GM21367 (cell line): ENCODE results near the gene BRSK2.

Source experiments
- ATAC-seq: cut with Tn5 transposase; IDR thresholded peaks from one replicate; pipeline ENCODE4 v1.9.1; 2021; ENCODE audit not compliant: unreplicated experiment

BRSK2 gene

DNA sequence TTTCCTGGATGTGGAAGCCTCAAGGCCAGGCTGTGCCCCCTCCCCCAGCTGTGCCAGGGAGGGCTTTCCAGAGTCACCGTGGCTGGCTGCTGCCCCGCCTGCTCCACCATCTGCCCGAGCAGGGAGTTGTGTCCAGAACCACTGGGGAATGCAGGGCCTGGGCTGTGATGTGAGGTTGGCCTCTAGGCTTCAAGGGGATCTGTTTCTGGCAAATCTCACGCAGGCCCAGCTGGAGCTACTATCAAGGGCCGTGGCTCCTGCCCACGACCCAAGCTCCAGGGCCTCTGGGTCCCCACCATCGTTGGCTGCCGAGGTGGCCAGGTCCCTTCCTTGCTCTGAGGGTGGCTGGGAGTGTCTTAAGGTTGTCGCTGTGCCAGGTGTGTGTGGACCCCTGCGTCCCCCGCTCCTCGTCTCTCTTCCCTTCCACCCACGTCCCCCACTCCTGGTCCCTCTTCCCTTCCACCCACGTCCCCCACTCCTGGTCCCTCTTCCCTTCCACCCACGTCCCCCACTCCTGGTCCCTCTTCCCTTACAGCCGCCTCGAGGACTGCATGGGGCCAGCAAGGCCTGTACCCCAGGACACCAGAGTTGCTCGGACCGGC lies 6.1 kb downstream of the BRSK2 start:
- no peak for ATAC-seq

DNA sequence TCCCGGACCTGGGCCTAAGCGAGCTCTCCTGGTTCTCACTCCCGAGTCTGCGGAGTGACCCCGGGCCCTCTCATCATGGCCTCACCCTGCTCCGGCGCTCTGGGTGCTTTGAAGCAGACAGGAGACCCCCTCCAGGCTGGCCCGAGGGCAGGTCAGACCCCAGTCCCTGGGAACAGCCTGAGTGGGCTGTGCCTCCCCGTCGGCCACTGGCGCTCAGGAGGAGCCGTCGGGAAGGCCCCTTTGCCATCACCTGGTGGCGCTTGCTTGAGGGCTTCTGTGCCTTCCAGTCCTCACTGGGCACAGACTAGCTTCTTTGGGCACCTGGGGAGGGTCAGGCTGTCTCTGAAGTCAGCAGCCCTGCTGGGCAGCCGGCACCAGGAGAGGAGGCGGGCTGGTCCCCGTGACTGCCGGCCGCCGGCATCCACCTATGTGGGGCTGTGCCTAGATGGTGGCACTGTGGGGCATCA lies 6.7 kb downstream of the BRSK2 start:
- ATAC-seq: no peak

DNA sequence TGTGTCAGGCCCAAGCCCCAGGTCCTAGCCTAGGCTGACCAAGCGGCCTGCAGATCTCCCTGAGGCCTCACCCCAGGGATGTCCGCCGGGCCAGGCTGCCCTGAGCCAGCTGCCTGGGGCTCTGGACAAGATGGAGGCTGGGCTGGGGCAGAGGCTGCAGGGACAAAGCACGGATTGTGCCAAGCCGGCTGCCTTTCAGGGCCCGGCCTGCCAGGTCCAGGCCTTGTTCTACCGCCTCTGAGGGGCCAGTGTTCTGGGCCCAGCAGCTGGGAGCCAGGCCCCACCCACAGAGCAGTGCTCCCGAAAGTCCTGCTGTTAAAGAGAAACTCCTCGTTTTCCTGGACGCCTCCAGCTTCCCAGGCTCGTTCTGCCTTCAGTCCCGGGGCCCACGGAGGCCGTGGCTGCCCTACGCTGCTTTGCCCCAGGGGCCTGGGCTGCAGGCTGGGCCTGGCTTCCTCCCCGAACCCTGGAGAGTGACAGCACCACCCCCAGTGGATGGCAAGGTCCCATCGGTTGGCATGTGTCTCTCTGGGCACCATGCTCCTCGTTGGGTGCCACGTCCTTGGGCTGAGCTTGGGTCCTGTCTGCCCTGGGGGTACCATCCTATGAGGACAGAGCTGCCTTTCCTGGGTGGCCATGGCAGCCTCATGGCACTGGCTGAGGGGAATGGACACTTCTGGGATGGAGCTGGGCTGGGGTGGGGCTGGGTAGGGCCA lies 7.6 kb downstream of the BRSK2 start:
- ATAC-seq: no peak

DNA sequence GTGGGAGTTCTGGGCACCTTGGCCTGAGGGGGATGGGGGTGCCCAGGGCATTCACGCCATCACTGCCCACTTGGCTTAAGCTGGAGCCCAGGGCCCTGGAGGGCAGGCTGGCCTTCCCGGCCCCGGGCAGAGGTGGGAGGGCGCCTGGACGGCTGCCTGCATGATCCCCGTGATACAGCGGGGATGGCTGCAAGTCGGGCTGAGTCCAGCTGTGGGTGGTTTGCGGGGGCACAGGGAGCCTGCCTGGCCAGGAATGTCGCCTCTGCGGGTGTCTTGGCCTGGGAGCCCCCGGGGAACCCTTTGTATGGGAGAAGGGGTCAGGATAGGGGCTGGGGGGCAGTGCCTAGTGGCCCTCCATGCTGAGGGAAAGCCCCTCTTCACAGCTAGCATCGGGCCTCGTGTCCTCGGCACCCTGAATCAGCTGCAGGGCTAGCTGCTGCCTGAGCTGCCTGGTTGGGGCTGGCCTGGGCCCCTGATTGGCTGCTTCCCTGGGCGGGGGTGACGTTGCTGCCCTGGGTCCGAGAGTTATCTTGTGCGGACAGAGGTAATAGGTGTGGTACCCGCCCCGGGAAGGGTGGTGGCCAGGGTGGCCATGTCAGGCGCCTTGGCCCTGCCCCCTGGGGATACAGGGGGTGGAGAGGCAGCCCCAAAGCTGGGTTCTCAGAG lies 8.3 kb downstream of the BRSK2 start:
- no peak for ATAC-seq

DNA sequence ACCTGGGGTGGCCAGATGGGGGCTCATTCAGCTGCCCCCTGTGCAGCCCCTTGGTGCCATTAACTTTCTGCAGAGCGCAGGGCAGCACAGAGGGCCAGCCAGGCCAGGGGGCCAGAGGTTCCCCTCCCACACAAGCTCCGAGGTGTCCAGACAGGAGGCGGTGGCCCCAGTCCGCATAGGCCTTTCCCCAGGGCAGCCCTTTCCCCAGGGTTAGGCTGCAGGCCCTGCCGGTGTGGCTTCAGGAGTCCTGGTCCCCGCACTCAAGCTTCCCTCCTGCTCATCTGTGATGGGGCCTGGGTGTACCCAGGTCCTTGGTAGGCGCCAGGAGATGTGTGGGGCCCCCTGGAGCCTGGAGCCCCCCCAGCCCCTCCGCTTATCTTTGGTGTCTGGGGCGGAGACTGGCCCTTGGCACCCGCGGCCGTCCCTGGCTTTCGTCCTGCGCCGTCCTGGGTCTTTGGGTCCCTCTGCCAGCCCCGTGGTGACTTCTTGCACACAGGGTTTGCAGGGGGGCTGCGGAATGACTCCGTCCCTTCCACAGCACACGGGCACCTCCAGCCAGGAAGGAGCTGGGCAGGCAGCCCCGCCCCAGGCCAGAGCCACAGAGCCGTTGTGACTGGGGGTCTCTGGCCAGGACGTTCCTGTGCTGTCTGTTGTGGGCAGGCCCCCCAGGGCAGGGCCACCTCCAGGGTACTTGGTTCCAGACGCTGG lies 8.9 kb downstream of the BRSK2 start:
- no peak for ATAC-seq

DNA sequence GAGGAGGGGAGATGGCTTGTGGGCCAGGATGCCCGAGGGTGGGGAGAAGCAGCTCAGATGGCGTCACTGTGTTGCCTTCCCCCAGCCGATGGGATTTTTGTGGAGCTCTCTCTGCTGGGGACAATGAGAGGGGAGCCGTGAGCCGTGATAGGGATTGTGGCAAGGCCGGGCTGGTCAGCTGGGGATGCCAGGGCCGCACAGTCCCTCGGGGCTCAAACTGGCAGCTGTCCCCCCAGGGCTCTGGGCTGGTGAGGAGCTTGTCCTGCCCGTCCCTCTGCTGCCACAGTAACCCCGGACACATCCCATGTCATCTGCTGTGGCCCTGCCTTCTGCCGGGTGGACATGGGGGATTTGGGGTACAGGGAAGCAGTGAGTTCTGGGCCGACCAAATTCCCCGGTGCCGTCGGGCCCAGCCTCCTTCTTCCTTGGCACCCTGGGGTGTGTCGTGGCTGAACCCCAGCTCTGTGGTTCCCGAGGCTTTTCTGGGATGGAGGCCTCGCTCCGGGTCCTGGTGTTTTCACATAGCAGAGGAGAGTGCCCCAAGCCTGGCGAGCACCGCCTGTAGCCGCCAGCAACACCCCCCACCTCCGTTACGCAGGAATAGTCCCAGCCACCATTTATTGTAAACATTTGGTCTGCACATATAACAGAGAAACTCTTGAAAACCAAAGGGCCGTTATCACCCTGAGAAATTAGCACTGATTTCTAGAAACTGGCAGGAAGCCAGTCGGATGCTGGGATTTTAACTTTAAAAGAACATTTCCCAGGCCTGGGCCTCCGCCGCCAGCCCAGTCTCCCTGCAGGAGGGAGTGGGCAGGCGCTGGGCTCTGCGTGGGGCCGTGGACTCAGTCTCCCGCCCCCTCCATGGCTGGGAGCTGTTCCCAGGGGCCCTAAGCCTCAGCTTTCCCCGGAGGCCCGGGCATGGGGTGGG lies 9.9 kb downstream of the BRSK2 start:
- ATAC-seq: no peak

DNA sequence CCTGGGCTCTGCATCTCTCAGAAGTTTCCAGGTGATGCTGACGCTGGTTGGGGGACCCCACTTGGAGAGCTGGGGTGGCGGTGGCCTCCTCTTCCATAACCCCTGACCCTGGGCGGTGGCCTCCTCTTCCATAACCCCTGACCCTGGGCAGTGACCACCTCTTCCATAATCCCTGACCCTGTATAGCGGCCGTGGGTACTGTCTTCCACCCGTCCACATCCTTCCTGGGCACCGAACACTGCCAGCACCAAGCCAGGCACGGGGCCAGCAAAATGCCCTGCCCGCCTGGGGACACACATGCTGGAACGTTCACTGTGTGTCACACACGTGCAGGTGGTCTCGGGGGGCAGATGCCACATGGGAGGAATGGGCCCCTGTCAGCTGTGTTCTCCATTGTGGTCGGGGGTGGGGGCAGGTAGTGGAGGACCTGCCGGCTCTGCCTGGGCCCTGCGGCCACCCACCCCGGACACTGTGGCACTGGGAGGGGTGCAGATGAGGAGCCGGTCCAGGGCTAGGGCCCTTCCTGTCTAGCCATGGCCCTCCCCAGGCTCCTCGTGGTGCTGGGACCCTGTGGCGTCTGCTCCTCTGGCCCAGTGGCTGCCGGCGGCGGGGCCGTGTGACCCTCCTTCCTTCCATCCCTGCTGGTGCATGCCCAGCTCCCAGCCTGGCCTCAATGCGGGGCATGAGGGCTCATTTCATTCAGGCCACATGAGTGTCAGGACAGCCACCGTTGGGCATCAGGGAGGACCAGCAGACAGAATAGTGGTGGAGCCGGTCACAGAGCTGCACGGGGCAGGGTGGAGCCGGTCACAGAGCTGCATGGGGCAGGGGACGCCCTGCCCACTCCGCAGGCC lies 10.8 kb downstream of the BRSK2 start:
- ATAC-seq: no peak

DNA sequence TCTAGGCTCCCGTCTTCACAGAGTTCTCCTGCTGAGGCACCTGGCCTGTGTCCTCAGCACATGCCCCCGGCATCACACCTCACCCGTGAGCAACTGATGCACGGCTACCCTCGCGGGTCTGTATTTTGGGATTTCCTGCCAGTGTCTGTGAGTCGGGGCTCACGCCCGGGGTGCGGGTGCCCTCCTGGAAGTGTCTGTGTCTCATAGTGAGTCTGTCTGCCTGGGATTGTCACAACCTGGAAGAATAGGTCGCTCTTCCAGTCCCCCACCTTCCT lies 11.4 kb downstream of the BRSK2 start:
- ATAC-seq: no peak

DNA sequence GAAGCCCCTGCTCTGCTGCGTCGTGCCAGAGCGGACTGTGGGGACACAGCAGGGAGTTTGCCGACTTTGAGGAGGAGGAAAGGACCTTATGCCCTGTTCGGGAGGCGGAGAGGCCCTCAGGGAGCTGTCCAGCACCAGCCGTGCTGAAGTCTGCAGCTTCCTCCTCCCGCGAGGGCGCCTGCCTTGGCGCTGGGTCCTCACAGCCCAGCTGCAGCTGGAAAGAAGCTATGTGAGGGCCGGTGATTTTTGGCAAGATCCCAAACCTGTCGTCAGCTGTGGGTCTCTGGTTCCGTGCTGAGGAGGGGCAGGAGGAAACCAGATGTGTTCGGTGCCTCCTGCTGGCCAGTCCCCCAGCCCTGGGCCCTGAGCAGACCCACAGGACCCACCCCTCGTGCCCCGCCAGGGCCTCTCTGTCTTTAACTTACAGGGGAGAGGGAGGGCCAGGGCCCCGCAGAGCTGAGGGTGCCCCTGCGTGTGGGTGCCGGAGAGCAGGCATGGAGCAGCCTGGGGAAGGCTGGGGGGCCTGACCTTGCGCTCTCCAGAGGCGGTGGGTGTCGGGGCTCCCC lies 12.0 kb downstream of the BRSK2 start:
- ATAC-seq: no peak

DNA sequence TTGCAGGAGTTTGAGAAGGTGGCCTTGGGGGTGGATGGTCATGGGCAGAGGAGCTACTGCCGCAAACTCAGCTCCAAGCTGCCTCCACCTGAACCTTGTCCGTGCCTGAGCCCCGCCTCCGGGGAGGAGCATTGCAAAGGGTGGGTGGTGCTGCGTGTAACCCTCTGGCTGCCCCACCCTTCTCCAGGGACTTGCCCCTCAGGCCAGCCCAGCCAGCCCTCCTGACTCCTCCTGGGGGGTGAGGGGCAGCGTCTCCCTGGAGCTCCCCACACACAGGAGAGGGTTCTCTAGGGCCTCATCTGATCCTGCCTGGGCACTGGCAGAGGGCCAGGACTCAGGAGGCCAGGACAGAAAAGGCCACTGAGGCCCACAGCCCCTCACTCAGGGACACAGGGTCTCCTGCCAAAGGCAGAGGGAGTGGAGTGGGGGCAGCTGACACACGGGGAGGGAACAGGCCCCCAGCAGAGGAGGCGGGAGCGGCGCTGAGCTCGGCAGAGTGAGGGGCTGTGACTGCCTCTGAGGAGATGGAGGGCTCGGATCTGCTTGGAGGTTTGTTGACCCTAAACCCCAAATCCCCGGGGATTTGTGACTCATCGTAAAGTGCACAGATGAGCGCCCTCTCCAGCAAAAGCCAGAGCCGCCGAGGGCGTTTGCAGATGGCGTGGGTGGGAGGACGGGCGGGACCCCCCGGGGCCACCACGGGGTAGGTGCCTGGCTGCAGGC lies 12.8 kb downstream of the BRSK2 start:
- no peak for ATAC-seq

DNA sequence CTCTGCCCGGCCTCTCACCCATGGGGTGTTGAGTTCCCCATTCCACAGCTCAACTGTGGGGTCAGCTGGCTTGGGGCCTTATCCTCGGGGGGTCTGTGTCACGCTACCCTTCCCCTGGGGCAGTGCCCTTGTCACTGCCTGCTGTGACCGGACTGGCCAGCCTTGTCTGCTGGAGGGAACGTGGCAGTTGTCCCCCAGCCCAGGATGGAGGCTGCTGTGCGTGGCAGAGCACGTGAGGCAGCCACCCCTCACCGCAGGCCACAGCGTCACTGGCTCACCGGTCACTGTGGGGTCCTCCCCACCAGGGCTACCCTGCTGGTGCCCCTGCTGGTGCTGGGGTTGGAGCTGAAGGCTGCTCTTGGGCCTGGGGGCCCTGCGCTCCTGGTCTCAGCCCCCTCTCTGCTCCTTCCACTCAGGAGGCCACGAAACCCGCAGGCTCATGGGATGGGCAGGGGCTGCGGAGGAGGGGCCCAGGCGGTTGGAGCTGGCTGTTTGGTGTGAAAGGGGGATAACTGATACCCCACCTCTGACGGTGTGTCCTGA lies 13.4 kb downstream of the BRSK2 start:
- no peak for ATAC-seq

DNA sequence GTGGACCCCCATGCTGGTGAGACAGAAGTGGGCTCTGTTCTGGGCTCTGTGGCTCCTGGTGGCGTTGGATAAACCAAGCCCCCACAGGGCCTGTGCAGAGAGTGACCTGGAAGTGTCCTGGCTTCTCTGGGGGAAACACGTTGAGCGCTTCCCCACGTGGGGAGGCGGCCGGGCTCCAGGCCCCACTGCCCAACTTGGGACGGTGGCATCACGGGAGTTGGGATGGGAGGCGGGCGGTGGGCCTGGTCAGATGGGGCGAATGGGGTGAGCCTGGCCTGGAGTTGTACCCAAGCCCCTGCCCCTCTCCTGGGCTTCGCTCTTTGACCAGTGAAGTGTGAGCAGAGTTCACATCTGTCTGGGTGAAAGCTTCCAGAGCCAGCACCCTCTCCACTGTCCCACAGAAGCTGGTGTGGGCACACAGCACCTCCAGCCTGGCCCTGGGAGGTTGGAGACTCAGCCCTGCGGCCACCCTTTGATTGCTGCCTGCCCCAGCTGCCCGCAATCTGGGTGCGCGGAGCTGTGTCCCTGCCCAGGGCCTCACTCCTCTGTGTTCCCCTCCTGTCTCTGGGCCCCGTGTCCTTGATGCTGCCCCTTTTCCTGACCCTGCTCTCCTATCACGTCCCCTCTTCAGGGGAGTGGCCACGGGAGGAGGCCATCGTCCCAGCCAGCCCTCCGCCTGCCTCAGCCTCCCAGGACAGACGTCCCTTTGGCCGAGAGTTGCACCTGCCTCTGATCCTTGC lies 14.2 kb downstream of the BRSK2 start:
- ATAC-seq: no peak

DNA sequence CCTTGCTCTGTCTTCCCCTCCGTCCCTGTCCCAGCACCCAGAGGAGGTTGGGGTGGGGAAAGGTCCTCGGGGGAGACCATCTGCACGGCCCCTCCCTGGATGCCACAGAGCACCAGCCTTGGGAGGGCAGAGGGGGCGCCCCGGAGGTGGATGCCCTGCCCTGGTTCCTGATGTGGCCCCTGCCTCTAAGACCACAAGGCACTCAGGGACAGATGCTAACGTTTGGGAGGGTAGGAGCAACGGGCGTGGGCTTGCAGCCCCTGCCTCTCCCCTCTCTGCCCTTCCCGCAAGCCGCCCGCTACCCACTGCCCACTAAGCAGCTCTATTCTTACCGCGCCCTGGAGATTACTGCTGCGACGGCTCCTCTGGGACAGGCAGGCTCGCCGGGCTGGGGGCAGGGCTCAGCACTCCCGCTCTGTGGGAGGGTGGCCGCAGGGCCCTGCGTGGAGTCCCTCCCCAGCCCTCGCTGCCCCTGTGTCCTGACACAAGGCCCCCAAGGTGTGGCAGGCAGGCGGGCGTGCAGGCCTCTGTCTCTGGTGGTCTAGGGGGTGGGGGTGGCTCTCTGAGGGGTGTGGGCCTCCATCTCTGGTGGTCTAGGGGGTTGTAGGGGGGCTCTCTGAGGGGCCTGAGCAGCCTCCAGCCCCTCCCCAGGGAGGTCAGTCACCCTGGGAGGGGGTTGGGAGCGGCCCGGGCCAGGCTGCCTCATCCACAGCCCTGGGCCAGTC lies 14.9 kb downstream of the BRSK2 start:
- ATAC-seq: no peak

DNA sequence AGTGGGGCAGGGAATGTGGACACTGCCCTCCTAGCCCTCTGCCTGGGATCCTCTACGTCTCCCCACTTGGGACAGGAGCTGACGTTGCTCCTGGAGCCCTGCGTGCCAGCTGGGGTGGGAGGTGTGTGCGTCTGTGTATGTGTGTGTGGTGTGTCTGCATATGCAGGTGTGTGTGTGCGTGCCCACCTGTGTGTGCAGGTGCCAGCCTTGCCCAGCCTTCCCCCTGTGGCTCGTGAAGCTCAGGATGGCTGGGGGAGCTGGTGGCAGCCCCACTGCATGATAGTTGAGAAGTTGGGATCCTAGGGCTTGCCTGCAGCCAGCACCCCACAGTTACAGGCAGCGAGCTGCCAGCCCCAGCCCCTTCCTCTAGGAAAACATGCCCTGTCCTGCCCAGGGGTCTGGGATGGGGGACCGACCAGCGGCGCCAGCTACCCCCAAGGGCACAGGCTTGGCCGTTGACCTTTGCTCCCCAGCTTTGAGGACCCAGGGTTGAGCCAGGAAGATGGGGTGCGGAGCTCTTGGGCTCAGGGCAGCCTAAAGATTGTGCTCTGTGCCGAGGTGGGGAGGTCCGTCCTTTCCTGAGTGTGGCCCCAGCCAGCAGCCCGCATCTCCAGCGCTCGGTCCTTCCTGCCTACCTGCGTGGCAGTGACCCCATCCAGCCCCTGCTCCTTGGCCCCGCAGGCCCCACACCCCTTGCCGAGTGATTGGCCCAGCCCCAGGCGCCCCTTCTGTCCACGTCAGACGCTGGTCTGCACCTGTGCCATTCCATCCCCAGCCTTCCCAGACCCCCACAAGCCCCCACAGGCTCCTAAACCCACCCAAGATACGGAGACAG lies 15.7 kb downstream of the BRSK2 start:
- no peak for ATAC-seq

DNA sequence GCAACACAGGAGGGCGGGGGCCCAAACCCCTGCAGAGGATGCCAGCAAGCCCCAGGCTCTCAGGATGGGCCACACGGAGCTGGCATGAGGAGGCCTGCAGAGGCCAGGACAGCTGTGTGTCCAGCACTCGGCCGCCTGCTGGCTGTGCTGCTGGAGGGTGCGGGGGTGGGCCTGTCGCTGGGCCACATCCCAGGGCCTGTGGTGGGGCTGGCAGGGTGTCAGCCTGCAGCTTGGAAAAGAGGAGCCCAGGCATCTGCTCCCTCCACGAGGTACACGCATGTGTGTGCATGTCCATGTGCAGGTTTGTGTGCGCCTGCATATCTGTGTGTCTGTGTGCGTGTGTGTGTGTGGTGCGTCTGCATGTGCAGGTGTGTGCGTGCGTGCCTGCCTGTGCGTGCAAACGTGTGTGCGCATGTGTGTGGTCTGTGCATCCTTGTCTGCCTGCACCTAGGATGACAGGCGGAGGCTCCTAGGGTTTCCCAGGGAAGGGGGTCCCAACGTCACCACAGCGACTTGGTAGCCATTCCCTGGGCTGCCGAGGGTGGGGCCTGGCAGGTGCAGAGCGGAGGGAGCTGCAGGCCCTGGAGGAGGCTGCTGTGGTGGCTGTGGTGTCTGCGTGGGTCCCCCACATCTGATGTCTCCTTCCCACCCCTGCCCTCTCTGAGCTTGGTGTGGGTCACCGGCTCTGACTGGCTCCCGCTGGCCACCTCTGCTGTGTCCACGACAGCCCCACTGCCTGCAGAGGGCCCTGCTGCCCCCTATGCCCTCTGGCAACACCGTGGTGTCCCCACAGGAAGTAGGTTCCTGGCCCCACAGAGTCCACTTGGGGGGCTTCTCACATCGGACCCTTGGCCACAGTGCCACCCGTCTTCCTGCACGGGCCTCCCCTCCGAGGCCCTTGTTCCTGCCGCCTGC lies 17.1 kb downstream of the BRSK2 start:
- ATAC-seq: no peak
